ENCODE measurements around the gene DEDD2.
A peak's percentile ranks its signal among the peaks of the same experiment; 100 is the strongest.

The DEDD2 gene

GRCh38 chr19:42229301-42229854, 11.9 kb upstream of the DEDD2 start:
- peaks cover 80% of the 10 kb centered on the region for H3K36me3 ChIP-seq (ENCODE audit: insufficient read depth, low read length)
- no peaks in the 10 kb centered on the region for H3K27me3 ChIP-seq (ENCODE audit: insufficient read depth, low read length)
- no peak overlapping the region for H2AFZ ChIP-seq (ENCODE audit: low read depth, low read length)
- no peaks in the 10 kb centered on the region for H3K4me1 ChIP-seq (ENCODE audit: insufficient read depth, low read length)
- H3K9me3 ChIP-seq (ENCODE audit: low read length) = no peaks in the 10 kb centered on the region
- H3K4me3 ChIP-seq (ENCODE audit: low read length) = no peak overlapping the region

DNA sequence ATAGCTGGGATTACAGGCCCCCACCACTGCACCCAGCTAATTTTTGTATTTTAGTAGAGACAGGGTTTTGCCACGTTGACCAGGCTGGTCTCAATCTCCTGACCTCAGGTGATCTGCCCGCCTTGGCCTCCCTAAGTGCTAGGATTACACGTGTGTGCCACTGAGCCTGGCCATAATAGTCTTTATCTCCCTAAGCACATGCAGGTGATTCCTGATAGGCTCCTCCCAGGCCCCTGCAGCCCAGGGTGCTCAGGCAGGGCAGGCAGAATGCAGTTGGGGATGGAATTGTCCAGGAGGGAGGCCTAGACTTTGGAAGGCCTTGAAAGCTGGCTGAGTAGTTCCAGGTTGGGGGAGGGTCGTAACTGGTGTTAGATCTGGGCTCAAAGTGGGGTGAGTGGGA, 11.2 kb upstream of the DEDD2 start:
- Histone ChIP-seq H2AFZ (ENCODE audit: low read depth, low read length) (no peak overlapping the region), H3K4me3 (ENCODE audit: low read length) (no peak overlapping the region), H3K9me3 (ENCODE audit: low read length) (no peaks in the 10 kb centered on the region), H3K36me3 (ENCODE audit: insufficient read depth, low read length) (peaks cover 77% of the 10 kb centered on the region), H3K4me1 (ENCODE audit: insufficient read depth, low read length) (no peaks in the 10 kb centered on the region), H3K27me3 (ENCODE audit: insufficient read depth, low read length) (no peaks in the 10 kb centered on the region)

GRCh38 chr19:42226886-42227285, 9.4 kb upstream of the DEDD2 start:
- no peaks in the 10 kb centered on the region for H3K27me3 ChIP-seq (ENCODE audit: insufficient read depth, low read length)
- no peaks in the 10 kb centered on the region for H3K9me3 ChIP-seq (ENCODE audit: low read length)
- no peak overlapping the region for H3K4me3 ChIP-seq (ENCODE audit: low read length)
- H2AFZ ChIP-seq (ENCODE audit: low read depth, low read length) = no peak overlapping the region
- H3K4me1 ChIP-seq (ENCODE audit: insufficient read depth, low read length) = no peaks in the 10 kb centered on the region
- H3K36me3 ChIP-seq (ENCODE audit: insufficient read depth, low read length) = peaks cover 59% of the 10 kb centered on the region

GRCh38 chr19:42225718-42226292, 8.3 kb upstream of the DEDD2 start:
- no peaks in the 10 kb centered on the region for H3K9me3 ChIP-seq (ENCODE audit: low read length)
- H3K36me3 ChIP-seq (ENCODE audit: insufficient read depth, low read length) = peaks cover 50% of the 10 kb centered on the region
- peaks cover 6% of the 10 kb centered on the region for H3K4me1 ChIP-seq (ENCODE audit: insufficient read depth, low read length)
- no peak overlapping the region for H2AFZ ChIP-seq (ENCODE audit: low read depth, low read length)
- H3K27me3 ChIP-seq (ENCODE audit: insufficient read depth, low read length) = no peaks in the 10 kb centered on the region
- H3K4me3 ChIP-seq (ENCODE audit: low read length) = no peak overlapping the region

DNA sequence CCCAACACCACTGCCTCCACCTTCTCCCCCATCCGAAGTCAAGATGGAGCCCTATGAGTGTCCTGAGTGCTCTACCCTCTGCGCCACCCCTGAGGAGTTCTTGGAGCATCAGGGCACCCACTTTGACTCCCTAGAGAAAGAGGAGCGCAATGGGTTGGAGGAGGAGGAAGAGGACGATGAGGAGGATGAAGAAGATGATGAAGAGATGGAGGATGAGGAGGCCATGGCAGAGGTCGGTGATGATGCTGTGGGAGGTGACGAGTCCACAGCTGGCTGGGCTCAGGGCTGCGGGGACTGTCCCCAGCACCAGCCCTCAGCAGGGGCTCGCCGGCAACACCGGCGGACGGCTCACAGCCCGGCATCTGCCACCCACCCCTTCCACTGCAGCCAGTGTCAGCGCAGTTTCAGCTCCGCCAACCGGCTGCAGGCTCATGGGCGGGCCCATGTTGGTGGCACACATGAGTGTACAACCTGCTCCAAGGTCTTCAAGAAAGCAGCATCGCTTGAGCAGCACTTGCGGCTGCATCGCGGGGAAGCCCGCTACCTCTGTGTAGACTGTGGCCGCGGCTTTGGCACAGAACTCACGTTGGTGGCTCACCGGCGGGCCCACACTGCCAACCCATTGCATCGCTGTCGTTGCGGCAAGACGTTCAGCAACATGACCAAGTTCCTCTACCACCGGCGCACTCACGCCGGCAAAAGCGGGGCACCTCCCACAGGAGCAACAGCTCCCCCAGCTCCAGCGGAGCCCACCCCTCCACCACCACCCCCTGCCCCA, 7.7 kb upstream of the DEDD2 start:
- peaks cover 45% of the 10 kb centered on the region for H3K36me3 ChIP-seq (ENCODE audit: insufficient read depth, low read length)
- no peak overlapping the region for H2AFZ ChIP-seq (ENCODE audit: low read depth, low read length)
- no peak overlapping the region for H3K4me3 ChIP-seq (ENCODE audit: low read length)
- no peaks in the 10 kb centered on the region for H3K9me3 ChIP-seq (ENCODE audit: low read length)
- H3K4me1 ChIP-seq (ENCODE audit: insufficient read depth, low read length) = peaks cover 7% of the 10 kb centered on the region
- H3K27me3 ChIP-seq (ENCODE audit: insufficient read depth, low read length) = no peaks in the 10 kb centered on the region

DNA sequence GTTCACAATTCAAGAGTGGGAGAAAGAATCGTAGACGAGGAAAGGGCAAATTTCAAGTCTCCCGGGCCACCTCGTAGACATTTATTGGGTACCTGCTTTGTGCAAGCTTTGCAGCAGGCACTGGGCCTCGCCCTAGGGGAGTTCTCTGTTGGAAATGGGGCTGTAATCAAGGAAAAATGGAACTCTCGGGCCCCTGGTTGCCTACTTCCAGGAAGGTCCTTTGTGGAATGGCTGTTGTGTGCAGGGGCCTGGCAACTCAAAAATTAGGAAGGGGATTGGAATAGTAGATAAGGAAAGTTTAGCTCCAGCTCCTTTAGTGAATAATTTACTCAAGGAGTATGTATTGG, 3.2 kb upstream of the DEDD2 start:
- peak overlapping the region; percentile 87 for H3K4me3 ChIP-seq (ENCODE audit: low read length)
- H3K36me3 ChIP-seq (ENCODE audit: insufficient read depth, low read length) = peaks cover 17% of the 10 kb centered on the region
- no peaks in the 10 kb centered on the region for H3K27me3 ChIP-seq (ENCODE audit: insufficient read depth, low read length)
- H2AFZ ChIP-seq (ENCODE audit: low read depth, low read length) = peak overlapping the region; percentile 41
- peaks cover 29% of the 10 kb centered on the region for H3K4me1 ChIP-seq (ENCODE audit: insufficient read depth, low read length)
- no peaks in the 10 kb centered on the region for H3K9me3 ChIP-seq (ENCODE audit: low read length)

DNA sequence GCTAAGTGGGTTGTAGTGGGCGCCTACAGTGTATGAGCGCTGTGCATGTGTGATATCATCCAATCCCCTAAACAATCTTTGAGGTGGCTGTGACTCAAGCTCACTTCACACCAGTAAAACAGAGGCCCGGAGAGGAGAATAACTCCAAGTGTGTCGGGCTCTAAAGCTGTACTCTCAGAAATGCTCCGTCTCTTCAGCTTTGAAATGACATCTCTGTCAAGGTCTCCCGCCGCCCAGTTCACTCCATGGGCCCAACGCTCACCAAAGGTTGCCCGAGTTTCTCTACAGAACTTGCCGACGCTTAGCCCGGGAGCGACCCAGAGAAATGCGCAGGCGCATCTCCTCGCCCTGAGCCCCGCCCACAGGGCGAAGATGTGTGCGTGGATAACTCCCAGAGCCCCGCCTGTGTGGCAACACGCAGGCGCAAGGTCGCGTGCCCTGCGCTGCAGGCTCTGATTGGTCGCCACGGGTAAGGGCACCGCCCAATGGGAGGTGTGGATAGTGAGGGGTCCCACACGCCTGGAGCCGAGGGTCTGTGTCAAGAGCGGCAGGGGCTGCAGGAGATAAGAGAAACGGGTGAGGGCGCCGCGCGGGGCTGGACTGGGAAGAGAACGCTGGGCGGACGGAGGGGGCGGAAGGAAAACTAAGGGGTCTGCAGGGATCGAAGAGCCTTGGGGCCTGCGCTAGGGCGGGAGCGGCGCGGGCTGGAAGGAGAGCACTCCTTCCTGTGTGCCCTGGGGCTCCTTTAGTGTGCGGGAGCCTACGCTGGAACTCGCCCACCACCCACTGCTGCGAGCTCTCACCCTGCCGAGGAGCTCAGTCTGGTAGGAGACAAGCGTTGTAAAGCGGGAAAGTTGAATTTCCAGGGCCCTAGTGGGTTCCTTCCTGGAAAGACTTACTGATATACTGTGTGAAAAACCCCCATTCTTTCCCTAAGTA, 2.6 kb upstream of the DEDD2 start, which contains the start of gene ZNF526:
Gene ZNF526 (plus strand): TSS at position 501 of the 939 bp plus-strand sequence. CDS start 4,092 bp downstream, outside the sequence.
- Histone ChIP-seq H3K36me3 (ENCODE audit: insufficient read depth, low read length) (peaks cover 13% of the 10 kb centered on the region), H3K27me3 (ENCODE audit: insufficient read depth, low read length) (no peaks in the 10 kb centered on the region), H2AFZ (ENCODE audit: low read depth, low read length) (peak within 1 kb of the TSS; percentile 41), H3K4me1 (ENCODE audit: insufficient read depth, low read length) (peaks cover 30% of the 10 kb centered on the region), H3K4me3 (ENCODE audit: low read length) (peak within 1 kb of the TSS; percentile 87), H3K9me3 (ENCODE audit: low read length) (no peaks in the 10 kb centered on the region)

DNA sequence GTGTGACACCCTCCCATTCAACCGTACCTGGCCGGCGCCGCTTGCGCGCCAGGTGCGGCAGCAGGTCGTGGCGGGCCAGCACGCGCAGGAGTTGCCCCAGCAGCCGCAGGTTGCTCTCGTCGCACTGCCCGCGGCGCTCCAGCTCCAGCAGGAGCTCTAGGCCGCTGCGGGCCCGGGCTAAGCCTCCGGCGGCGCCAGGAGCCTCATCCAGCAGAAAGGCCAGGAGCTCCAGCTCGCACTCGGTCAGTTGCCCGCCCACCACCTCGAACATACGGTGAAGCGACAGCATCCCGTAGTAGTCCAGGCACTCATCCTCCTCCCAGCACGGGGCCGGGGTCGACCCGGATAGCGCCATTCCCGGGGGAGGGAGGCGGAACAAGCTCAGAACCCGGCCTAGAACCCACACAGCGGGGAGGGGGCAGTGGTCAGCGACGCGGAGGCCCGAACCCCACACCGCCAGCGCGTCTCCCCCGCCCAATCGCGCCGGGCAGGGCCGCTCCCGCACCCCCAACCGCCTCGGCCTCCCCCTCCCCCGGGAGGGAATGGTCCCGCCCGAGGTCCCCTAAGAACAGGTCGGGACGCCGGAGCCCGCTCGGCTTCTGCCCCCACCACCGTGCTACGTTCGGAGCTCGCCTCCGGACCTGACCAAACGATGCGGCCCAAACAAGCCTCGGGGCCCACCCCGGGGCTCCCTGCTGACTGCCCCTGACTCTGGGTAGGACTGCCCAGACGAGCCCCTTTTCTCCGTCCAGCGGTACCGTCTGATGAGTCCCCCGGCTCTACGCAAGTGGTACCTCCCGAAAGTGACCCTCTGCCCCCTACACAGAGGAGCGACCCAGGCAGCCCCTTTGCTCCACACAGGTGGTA, 591 bp downstream of the DEDD2 start:
- Histone ChIP-seq H2AFZ (ENCODE audit: low read depth, low read length) (peak overlapping the region; percentile 72), H3K4me3 (ENCODE audit: low read length) (peak overlapping the region; percentile 79), H3K4me1 (ENCODE audit: insufficient read depth, low read length) (peaks cover 30% of the 10 kb centered on the region), H3K9me3 (ENCODE audit: low read length) (no peaks in the 10 kb centered on the region), H3K36me3 (ENCODE audit: insufficient read depth, low read length) (peaks cover 30% of the 10 kb centered on the region), H3K27me3 (ENCODE audit: insufficient read depth, low read length) (no peaks in the 10 kb centered on the region)

GRCh38 chr19:42214810-42215485, 2.5 kb downstream of the DEDD2 start:
- Histone ChIP-seq H3K4me3 (ENCODE audit: low read length) (no peak overlapping the region), H3K4me1 (ENCODE audit: insufficient read depth, low read length) (peaks cover 22% of the 10 kb centered on the region), H3K27me3 (ENCODE audit: insufficient read depth, low read length) (no peaks in the 10 kb centered on the region), H2AFZ (ENCODE audit: low read depth, low read length) (no peak overlapping the region), H3K9me3 (ENCODE audit: low read length) (no peaks in the 10 kb centered on the region), H3K36me3 (ENCODE audit: insufficient read depth, low read length) (peaks cover 32% of the 10 kb centered on the region)

DNA sequence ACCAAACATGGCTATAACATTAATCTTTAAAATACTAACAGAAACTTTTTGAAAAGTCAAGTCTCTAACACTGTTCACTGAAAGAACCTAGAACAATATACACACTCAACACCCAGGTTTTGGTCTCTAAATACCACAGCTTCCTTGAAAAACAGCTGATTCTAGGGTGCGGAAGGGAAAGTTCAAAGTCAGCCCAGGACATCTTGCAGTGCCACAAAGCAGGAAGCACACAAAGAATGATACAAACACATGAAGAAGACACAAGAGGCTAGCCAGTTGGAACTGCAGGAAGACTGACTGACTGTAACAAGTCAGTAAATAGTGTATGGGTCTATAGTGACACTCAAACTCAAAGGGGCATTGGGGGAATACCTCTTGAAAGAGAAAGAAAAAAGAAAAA, 4.6 kb downstream of the DEDD2 start:
- Histone ChIP-seq H3K27me3 (ENCODE audit: insufficient read depth, low read length) (no peaks in the 10 kb centered on the region), H3K4me1 (ENCODE audit: insufficient read depth, low read length) (peaks cover 12% of the 10 kb centered on the region), H2AFZ (ENCODE audit: low read depth, low read length) (no peak overlapping the region), H3K9me3 (ENCODE audit: low read length) (no peaks in the 10 kb centered on the region), H3K4me3 (ENCODE audit: low read length) (no peak overlapping the region), H3K36me3 (ENCODE audit: insufficient read depth, low read length) (peaks cover 49% of the 10 kb centered on the region)

- Histone ChIP-seq H3K36me3 (ENCODE audit: insufficient read depth, low read length) (peaks cover 65% of the 10 kb centered on the region), H3K27me3 (ENCODE audit: insufficient read depth, low read length) (no peaks in the 10 kb centered on the region), H3K9me3 (ENCODE audit: low read length) (no peaks in the 10 kb centered on the region), H3K4me3 (ENCODE audit: low read length) (no peak overlapping the region), H2AFZ (ENCODE audit: low read depth, low read length) (no peak overlapping the region), H3K4me1 (ENCODE audit: insufficient read depth, low read length) (no peaks in the 10 kb centered on the region)
These were observed 8.9 kb downstream of the DEDD2 start for GRCh38 chr19:42208612-42209011.
